Measurements from ENCODE around the gene SRGN.

GRCh38 chr10:69119896-69120295, 32.0 kb downstream of the SRGN start:
- TF ChIP-seq POLR2AphosphoS5 (IDR thresholded peaks at IDR 0.05) (no peak), CTCF (IDR thresholded peaks at IDR 0.05) (no peak)
